GM19372 (cell line): ENCODE measurements around the gene SLAMF6.
A peak's percentile ranks its signal among the peaks of the same experiment; 100 is the strongest.

Experiments used
- ATAC-seq: cut with Tn5 transposase; IDR thresholded peaks from one replicate; pipeline ENCODE4 v1.9.1; 2021; ENCODE audit warnings: mild to moderate bottlenecking, low read depth, moderate library complexity; ENCODE audit not compliant: unreplicated experiment

Gene SLAMF6

DNA sequence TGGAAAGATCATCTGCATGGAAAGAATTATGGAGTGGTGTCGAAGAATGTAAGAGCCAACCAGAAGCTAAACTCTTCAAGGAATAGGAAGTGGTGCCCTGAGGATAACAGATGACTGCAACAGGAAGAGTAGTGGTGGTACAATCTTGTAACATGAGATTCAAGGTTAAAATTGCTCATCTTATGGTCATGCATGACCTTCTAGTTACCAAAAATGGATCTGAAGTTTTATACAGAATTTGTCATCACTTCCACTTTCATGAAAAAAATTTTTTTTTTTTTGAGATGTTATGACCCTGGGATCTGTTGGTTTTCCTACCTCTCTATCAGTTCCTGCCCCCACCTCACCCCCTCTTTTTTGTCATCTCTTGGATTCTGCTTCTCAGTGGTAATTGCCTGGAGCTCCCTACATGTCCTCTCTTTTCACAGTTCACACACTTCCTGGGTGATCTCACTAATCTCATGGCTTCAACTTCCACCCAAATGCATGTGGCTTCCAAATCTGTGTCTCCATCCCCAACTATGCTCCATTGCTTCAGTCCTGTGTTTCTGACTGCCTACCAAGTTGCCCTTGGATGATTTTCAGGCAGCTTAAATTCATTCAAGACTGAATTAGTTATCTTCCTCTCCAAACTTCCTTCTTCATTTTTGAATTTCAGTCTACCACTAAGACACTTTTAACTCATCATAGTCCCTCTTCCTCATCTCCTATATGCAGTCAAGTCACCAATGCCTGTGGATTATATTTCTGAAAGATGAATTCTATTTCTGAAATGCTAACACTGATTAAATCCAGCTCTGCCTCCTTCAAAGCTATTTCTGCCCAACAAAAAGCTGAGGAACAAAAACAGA lies 48.4 kb downstream of the SLAMF6 start:
- no peak for ATAC-seq

- no peak for ATAC-seq
These were observed 50.9 kb downstream of the SLAMF6 start for GRCh38 chr1:160472112-160472511.

DNA sequence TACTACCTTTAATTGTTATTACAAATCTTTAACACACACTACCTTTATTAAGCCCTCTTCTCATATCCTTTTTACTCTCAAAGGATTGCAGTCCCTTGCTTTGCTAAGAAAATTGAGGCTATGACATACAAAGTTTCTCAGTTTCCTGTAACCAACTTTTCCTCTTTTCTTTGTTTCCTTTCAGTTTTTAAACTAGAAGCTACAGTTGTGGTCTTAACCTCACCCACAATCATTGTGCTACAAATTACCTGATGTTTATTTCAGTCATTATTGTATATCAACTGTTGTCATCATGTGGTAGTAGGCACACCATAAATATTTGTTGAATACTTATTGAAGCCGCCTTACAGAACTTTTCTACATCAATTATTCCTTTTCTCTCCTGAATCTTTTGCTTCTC lies 51.8 kb downstream of the SLAMF6 start:
- ATAC-seq, result no peak

- ATAC-seq, result no peak
These were observed 55.5 kb downstream of the SLAMF6 start for GRCh38 chr1:160467576-160467975.

GRCh38 chr1:160466961-160467360 lies 56.1 kb downstream of the SLAMF6 start:
- no peak for ATAC-seq

DNA sequence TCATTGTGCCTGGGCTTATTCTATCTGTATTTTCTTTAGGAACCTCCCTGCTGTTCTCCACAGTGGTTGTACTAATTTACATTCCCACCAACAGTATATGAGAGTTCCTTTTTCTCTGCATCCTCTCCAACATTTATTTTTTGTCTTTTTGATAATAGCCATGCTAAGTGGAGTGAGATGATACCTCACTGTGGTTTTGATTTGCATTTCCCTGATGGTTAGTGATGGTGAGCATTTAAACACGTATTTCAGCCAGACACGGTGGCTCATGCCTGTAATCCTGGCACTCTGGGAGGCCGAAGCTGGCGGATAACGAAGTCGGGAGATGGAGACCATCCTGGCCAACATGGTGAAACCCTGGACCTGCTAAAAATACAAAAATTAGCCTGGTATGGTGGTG lies 57.9 kb downstream of the SLAMF6 start:
- ATAC-seq, result no peak

- ATAC-seq, result no peak
These were observed 62.3 kb downstream of the SLAMF6 start for GRCh38 chr1:160460683-160461287.

DNA sequence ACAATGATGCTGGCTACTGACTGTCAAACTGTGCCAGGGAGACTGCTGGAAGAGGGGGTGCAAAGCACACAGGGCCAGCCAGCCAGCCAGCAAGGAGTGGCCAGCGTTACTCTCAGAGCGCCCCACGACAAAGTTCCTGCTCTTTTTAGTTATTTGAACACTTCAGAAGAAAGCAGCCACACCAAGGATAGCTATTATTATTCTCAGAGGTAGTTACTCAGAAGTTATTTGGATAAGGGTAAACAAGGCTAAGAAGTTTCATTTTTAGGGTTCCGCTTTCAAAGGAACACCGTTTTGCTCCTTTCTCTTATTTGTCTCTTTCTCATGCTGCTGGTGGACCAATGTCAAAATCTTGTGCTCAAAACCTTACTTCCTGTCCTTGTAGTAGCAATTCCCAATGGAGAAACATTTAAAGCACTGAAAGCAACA lies 62.8 kb downstream of the SLAMF6 start:
- ATAC-seq, result no peak

DNA sequence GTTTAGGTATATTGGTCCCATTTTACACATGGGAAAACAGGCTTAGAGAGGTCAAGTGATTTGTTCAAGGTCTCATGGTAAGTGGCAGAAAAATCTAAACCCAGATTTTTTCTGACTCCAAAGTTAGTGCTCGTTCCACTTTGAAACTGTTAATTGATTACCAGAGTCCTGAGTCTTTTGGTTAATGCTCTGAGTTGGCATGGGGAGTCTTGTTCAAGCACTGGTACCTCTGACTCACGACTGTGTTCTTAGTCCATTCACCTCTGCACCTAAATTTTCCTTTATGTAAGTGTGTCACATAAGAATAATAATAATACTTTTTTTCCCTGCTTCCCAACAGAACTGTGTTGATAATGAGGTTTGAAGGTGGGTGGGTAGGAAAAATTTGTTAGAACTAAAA lies 63.4 kb downstream of the SLAMF6 start:
- no peak for ATAC-seq

DNA sequence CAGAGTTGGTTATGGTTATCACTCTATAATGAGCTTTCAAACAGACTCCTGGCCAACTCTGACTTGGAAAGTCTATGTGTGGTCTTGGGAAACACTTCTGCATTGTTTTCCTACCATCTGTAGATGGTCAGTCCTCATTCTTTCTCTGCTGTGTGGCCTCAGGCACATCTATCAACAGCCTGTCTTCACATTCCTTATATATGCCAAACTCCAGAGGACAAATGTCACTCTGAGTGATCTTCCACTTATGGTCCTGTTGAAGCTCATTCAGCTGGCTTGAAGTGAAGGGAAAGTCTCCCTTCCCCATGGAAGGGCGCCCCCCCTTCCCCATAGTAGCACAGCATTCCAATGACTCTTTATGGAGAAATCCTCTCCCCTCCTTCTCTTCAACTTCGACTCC lies 64.0 kb downstream of the SLAMF6 start:
- ATAC-seq, result no peak

DNA sequence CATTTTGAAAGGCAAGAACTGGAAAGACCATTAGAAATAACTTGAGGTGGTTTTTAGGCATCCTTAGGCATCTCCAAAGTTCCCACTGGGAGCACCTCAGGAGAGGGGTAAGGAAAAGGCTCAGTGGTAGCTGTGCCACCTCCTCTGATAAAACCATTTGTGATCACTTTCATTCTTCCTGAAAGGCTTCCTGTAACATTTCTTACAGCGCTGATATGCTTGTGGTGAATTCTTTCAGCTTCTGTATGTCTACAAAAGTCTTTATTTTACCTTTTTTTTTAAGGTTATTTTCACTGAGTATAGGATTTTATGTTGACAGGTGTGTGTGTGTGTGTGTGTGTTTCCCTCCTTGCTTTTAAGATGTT lies 67.9 kb downstream of the SLAMF6 start:
- ATAC-seq, result no peak

GRCh38 chr1:160454371-160455152 lies 68.5 kb downstream of the SLAMF6 start:
- no peak for ATAC-seq

GRCh38 chr1:160453443-160453842 lies 69.6 kb downstream of the SLAMF6 start:
- ATAC-seq, result no peak

GRCh38 chr1:160451859-160452232 lies 71.2 kb downstream of the SLAMF6 start:
- ATAC-seq, result peak; percentile 33

DNA sequence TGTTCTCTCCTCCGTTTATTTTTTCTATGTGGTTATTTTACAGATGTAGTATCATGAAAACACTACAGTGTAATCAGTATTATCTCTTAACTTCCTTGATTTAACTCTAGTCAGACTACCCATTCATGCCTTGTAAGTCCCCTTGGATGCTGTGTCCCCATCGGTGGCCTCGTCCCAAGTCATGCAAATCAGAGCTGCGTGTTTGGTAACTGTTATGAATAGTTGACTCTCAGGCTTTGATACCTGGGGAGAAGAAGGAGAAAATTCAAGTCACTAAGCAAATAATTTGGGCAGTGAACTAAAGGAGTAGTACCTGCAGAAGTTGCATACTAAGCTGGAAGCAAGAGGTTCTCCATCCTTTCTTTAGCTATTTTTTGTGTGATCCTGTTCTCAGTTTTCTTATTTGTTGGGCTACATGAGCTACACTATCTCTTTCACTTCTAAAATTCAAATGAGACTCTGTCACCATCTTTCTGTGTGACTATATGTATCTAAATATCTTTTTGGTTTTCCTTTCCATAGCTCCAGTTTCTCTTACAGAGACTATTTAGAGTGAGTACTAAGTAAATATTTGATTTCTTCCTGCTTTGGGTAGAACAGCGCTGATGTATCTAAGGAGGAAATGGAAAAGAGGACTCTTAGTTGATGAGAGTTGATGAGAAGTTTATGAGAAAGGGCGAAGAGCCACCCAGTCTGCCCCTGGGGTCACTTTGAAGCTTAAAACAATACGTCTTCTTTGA lies 71.8 kb downstream of the SLAMF6 start:
- peak; percentile 44 for ATAC-seq

DNA sequence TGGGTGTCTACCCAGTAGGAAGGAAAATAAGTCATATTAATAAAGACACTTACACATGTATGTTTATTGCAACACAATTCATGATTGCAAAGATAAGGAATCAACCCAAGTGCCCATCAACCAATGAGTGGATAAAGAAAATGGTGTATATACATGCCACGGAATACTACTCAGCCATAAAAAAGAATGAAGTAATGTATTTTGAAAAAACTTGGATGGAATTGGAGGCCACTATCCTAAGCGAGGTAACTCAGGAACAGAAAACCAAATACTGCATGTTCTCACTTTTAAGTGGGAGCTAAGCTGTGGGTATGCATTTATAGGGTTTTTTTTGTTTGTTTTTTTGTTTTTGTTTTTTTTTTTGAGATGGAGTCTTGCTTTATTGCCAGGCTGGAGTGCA lies 73.6 kb downstream of the SLAMF6 start:
- ATAC-seq, result no peak

- no peak for ATAC-seq
These were observed 76.0 kb downstream of the SLAMF6 start for GRCh38 chr1:160446945-160447600.

DNA sequence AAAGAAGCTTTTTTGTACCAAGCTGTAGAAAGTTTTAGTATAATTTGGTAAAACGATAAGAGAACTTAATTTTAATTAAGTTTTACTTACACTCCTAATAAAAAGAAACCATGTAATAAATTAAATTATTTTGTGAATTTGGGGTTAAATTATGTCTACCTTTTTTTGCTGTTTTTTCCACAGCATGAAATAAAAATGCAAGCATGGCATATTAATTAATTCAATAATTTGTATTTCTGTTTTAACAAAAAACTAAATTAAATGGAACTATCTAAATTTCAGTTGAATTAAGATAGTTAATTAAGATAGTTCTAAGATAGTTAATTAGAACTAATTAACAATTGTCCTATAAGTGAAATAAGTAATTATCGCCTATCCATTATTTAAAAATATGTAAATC lies 83.3 kb downstream of the SLAMF6 start:
- ATAC-seq, result no peak

DNA sequence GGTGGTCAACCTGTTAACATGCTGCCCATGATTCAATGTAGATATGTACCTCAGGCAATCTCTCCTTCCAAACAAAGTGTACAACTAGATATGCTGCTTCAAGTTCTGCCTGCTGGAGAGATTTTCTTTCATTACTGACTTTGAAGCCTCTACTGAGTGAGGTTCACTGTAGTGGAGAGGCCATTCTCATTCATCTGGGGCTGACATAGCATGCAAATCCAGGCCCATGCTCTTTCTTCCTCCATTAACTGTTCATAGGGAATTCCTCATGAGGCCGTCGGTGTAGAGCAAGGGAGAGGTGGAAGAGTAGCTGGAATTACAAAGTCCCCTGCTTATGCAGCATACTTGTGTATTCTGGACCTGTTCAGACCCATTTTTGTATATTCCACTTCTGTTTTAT lies 84.1 kb downstream of the SLAMF6 start:
- no peak for ATAC-seq

DNA sequence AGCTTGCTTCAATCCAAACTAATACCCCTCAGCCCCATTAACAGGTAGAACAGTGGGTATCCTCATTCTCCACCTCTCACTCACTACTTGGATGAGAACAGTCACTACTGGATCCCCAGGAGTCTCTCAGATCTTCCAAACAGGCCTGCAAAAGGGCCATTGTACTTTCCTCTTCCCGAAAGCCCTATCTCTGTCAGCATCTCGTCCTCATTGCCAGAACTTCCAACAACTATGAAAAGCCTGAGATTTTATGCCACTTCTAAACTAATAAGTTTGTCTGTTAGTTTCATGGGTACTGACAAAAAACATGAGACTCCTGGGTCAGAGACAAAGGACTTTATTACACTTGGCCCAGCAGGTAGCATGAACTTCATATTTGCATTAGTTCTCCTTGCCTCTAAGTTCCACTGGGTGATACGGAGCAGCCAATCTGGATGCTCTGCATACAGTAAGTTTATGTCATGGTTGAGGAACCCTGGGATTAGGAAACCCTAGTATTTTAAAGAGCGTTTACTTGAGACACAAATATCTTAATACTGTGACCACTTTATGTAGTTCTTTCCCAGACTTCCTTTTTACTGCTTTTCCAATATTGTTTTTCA lies 84.6 kb downstream of the SLAMF6 start:
- ATAC-seq, result no peak
